HG02943 (cell line): ENCODE results near the gene SPRR5.

Experiments used
- ATAC-seq: cut with Tn5 transposase; IDR thresholded peaks from one replicate; pipeline ENCODE4 v1.9.1; 2021; ENCODE audit warnings: mild to moderate bottlenecking, low read depth, moderate library complexity; ENCODE audit not compliant: unreplicated experiment

The SPRR5 gene

DNA sequence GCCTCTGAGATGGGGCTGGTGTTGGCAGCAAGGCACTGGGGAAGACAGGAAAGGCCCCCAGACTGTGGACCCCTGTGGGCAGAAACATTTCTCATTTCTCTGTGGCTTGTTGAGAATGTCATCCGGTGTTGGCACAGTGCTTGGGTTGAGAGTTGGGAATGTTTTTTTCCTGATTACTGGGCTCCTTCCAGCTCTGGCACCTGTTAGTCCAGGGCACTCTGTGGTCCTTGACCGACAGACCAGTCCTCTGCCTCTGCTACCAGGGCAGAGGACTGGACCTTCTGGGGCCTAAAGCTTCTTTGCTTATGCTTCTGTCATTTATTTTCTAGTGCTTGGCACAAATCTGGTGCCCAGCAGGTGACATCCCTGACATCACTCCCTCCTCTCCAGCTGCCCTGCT, 4.8 kb upstream of the SPRR5 start:
- ATAC-seq = no peak

DNA sequence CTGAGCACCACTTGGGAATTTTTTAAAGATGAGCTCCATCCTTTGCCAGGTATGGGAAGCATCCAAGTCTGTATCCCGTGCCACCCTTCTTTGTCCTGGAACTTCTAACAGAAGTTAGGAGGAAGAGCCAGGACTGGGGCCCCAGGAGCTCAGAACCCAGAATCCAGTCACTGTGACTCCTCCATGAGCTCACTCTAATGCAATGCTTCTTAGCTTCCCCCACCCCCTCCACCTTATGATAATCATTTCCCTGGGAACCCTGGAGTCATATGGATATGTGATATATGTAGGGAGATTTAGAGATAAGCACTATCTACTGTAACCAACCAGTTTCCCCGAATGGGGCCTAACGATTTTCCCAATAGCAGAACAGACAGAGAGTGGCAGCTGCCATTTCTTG, 758 bp upstream of the SPRR5 start:
- ATAC-seq = no peak

DNA sequence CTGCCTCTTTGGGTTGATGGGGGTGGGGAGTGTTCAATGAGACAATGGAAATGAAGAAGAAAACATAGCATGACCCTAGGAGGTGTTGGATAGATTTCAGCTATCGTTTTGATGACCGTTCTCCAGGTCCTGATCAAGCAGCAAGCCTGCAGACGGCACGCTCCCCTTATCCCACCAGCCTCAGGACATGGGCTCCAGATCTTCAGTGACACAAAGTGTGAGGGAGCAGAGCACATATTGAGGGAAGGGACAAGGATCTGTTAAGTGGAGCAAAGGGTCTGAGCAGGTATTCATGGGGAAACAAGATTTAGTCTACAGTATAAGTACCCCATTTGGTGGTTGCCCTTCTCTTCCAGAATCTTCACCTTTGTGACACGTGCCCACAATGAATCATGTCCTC, 4.7 kb downstream of the SPRR5 start:
- ATAC-seq = no peak

DNA sequence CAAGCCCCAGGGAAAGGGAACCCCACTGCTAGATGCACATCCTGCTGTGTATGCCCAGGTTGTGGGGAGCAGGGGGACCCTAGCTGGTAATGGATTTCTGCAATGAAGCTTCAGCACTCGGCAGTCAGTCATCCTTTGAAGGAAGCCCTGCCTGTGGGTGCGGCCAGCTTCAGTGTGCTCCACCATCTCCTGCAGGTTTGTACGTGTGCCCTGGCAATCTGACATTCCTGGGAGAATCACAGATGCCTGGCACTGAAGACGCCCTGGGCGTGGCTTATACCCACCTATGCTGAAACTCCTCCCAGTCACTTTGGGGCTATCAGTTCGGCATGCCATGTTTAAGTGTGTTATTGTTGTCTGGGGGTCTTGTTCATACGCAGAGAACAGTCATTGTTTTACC, 6.8 kb downstream of the SPRR5 start:
- no peak for ATAC-seq

DNA sequence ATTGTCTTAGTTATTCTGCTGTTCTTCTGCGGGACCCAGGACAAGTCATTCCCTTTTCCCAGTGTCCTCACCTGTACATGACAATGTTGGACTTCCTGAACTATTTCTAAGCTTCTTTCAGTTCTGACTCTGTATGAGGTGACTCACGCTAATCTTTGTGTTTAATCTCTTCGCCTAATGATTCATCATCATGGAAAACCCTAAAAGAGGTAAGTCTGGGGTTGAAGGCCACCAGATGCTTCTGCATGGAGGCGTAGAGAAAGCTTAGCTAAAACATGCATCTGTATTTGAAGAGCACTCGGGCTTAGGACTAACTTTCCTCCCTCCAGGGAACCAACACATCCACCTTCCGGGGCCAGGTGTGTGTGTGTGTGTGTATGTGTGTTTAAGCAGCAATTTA, 7.4 kb downstream of the SPRR5 start:
- ATAC-seq = no peak

DNA sequence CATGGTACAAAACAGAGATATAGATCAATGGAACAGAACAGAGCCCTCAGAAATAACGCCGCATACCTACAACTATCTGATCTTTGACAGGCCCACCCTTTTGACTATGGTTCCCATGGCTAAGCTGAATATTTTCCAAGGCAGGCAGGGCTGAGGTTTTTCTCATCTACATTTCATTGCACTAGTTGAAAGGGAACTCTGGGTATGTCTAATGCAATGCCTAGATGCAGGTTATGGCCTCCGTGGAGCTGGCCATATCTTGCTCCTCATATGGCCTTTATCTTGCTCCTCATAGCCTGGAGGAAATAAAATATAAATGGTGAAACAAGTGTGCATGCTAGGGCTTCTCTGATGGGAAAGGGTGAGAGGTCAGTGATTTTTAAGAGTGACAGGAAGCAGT, 10.6 kb downstream of the SPRR5 start:
- no peak for ATAC-seq

DNA sequence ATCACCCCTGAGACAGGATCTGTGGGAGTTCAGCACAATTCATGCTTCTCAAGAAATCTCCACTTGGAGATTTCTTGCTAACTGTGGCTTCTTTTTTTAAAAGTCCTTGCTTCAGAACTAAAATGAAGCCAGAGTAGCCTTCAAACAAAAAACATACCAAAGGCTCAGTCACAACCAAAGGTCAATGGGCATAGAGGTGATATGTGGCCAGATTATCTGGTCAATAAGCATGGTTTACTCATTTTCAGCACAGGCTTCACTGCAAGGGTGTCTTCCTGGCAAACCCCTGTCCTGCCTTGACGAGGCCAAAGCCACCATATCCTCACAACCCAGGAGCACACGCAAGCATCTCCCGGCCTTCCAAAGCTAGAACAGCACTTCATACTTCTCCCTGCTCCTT, 12.3 kb downstream of the SPRR5 start:
- ATAC-seq = no peak

DNA sequence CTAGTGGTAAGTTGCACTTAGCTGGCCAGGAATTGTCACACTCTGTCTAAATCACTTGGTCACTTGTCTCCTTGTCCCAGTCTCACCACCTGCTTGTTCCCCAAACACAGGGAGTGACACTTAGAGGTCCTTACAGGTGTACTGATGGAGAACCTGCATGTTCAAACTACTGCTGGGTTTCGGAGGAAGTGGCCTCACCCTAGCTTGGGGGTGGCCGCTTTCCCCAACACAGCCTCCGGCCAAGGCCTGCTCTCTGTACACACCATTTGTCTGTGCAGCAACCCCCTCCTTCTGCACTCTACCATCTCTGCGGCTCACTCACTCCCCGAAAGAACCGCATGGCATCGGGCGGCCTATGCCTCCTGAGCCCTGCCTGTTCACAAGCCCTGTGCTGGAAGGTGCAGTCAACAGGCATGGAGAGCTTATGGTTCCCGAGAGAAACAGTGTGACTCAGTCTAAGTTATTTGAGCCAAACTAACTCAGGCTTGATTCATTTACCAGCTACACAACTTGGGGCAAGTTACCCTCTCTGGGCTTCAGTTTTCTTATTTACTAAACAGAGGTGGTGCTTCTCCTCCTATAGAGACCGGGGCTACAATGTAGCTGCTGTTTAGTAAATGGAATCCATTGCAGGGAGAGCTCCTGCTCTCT, 12.9 kb downstream of the SPRR5 start:
- ATAC-seq = no peak

DNA sequence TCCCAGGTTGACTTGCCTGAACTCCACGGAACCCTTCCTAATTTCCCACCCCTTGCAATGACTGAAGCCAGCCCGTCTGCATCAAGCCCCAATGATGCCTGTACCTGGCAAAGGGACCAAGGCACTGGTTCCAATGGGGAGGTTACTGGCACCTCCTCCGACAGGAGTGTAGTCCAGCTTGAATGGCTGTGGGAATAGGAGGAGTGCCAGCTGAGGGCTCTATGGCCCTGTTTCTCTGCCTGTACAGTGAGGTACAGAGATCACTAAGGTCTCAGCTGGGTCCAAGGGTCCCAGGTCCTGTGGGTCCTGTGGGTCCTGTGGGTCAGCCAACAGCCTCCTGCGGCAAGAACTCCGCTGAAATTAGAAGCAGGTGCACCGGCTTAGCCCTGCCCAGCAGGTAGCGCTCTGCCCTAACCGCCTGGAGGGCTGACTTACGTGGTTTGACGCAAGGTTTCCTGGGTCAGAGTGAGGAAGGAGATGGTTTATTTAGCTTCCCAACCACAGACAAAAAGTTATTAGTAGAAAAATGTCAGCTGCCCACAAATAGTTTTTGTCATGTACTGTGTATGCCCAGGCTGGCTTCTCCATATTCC, 13.5 kb downstream of the SPRR5 start:
- ATAC-seq = no peak

DNA sequence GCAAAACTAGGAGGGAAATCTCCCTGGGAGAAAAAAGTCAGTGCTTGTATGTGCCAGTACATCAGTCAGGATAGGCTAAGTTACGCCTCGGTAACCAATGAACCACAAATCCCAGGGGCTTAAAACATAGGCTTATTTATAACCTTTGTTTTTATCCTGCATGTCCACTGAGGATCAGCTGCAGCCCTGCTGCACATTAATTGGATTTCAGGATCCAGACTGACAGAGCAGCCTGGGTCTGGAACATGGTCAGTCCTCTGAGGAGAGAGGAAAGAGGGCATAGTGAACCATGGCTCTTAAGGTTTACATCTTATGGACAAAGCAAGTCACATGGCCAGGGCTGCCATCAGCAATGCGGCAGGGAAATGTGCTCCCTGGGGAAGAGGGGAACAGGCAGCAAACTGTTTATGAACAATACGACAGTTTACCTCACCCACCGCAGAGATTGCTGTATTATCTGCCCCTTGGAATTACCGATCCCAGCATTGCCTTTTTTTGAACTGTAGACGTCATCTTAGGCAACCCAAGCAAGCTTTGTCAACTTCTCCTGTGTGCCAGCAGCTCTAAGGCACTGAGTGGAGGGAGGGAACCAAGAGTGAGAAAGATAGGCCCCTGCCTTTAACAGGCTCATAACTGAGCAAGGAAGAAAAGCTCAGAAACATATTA, 14.4 kb downstream of the SPRR5 start:
- ATAC-seq = no peak

DNA sequence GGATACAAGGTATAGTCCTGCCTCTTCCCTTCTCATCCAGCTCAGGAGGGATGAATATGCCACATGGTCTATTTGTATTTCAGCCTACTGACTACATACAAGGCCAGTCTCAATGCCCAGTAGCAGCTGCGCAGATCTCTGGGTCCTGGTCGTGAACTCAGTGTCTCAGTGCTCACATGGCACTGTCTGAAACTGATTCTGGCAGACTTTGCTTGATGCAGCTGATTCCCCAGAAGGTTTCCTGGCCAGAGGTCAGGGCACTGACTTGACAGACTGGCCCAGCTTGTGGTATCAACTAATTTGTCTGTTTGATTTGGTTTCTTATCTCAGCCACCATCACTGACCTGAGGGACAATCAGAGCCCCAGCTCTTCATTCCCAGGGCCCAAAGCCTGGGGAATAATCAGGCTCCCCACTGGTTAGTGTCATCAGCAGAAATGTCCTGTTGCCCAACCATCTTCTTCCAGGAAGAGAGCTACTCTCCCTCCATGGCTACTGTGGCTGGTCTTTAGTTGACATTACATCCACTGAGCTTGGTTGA, 15.9 kb downstream of the SPRR5 start:
- ATAC-seq = no peak

DNA sequence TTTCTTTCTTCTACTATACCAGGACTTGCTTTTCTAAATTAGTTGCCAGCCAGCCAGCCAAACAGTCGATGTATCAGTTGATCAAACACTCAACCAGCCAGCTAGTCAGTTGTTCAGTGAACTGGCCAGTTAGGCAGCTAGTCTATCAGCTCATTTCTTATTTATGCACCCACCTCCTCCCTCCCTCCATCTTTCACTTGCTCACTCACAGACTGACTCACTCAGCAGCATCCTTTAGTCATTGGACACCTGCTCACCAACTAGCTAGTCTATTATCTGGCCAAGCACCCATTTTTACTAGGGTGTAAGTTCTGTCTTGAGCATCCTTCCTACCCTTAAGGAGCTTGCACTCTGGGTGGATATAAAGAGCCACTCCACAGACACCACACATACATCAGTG, 17.5 kb downstream of the SPRR5 start:
- ATAC-seq = no peak

DNA sequence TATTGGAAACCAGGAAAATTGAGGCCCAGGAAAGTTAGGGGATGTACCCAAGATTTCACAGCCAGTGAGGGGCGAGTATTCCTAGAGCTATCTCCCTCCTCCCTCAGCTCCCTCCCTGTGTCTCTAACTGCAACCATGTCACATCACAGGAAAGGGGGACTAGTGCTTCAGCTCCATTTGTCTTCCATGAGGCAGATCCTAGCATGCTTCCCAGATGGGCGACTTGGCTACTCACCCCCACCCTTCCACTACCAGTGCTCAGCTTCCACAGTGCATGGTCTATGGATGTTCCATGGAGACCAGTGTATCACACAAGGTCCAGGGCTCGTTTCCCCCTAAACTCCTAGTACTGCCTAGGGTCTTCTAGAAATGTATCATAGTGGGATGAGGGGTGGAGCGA, 18.8 kb downstream of the SPRR5 start:
- ATAC-seq = no peak

DNA sequence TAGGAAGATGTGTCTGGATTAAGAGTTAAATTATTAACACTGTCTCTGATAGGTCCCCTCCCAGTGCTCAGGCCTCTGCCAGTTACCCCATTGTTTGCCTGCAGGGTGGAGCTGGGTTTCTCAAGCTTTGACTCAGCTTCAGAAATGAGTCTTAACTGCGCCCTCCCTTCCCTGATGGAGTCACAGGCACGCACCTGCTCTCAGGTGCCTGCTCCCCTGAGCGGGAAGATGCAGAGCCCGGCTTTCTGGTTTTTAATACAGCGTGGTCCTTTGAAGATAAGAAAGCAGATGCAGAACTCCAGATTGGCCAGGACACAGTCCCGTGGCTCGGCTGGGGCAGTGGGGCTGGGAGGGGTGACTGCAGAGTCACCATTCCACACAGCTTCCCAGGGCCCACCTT, 20.2 kb downstream of the SPRR5 start:
- ATAC-seq = no peak

DNA sequence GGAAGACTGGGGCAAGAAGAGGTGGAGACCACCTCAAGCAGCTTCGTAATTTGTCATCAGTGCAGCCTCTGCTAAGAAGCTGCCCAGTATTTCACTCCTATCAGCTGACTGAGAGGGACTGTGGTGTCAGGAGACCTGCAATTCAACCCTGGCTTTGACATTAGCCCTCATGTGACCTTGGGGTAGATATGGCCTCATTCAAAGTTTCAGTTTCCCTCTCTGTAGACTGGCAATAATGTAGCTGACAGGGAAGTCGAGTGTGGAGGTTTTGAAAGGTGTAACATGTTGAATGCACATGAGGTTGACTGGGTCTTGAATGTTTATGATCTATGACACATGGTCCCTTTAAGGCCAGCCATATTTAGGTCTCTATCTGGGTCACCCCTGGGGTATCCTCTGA, 21.2 kb downstream of the SPRR5 start:
- ATAC-seq = peak; percentile 87

DNA sequence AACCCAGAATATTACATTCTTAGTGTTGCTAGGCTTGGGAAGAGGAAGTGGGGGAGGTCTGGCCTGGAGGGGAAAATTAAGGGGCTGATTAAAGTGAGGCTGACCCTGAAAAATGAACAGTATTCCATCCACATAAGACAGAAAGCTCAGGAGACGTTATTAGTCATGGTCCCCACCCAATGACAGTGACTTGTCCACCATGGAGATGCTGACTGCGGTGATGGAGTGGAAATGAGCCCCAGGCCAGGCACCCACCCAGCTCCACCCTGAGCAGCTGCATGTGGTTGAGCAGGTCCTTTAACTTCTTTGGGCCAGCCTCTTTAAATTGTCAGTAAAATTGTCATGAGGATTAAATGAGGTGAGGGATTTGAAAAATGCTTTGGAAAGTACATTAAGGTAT, 22.0 kb downstream of the SPRR5 start:
- no peak for ATAC-seq

DNA sequence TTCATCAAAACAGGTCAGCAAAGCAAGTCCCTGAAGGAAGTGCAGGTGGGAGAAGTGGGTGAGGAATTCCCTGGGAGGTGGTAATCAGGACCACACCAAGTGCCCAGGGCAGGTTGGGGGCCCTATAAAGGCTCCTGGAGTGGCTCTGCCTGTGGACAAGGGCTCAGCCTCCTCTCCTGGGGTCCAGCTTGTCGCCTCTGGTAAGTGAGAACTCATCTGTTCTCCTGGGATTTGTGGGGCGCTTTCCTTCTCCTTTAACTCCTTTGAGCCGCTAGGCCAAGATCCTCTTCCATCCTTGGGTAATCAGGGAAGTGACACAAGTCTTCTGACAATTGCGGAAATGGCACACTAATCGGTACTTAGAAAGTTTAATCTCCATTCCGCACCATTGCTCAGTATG, 23.5 kb downstream of the SPRR5 start, which contains the start of gene SPRR4:
Gene SPRR4 (plus strand): TSS at position 154 of the 400 bp plus-strand sequence. CDS start 1,243 bp downstream, outside the sequence.
- no peak for ATAC-seq

DNA sequence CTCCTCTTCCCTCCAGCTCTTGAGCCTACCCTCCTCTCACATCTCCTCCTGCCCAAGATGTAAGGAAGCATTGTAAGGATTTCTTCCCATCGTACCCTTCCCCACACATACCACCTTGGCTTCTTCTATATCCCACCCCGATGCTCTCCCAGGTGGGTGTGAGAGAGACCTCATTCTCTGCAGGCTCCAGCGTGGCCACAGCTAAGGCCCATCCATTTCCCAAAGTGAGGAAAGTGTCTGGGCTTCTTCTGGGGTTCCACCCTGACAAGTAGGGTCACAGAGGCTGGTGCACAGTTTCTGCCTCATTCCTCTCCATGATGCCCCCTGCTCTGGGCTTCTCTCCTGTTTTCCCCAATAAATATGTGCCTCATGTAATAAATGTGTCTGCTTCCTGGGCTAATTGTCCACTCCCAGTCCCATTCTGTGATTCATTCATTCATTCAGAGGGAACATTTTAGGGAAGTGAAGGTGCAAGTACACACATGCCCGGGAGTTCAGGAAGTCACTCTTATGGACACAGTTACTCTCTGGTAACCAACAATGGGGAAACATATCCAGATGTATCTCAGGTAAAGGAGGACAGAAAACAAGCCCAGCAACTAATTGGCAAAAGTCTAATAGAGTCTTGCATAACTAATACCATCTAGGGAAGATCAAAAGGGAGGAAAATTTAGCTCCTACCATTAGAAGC, 25.3 kb downstream of the SPRR5 start:
- no peak for ATAC-seq

DNA sequence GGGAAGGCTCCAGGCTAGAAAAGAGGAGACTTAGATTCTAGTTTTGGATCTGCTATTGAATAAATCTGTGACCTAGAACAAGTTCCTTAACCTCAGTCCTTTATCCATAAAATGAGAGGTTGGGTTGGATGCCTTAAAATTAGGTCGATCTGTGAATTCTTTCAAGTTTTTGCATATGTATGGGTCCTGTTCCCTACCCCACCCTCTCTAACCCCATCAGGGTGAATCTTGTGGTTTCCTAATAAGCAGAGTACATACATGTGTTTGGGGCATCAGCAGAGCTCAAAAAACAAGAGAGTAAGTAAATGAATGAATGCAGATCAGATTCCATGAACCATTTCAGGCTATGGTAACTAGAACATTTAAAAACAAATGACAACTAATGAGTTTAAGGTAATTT, 29.7 kb downstream of the SPRR5 start:
- ATAC-seq = no peak

DNA sequence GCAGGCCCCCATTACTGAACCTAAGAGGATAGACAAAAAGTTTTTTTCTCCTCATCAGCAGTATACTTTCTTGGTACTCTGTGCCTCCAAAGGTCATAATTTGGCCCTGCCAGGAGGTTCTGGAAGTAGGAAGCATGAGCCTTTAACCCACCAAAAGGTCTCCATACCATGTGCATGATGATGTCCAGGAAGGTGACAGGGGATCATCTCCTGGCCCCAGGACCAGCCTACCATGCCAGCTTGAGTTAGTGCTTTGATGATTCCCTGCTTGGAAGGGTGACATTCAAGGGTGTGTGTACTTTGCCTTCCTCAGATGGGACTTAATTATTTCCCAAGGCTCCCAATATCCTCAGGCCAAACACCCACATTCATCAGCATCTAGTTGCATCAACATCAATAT, 30.6 kb downstream of the SPRR5 start:
- no peak for ATAC-seq

DNA sequence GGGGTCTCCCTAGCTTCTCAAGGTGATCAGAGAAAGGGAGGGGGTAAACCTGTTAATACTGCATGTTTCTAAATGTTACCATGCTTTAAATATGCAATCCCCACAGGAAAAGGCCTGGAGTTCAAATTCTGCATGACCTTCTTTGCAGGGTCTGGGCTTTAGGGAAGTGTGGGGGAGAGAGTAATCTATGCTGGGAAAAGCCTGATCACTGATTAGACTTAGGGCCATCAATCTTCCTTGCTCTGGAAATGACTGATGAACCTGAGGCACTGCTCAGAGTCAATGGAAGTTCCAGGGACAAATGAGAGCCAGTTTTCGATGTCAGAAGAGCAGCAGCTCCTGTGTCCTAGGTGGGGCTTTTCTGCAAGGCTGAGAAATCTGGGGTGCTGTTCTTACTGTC, 33.7 kb downstream of the SPRR5 start:
- ATAC-seq = no peak
